ENCODE measurements around the gene ENAH.

The ENAH gene

GRCh38 chr1:225466848-225467192, 186.1 kb downstream of the ENAH start:
- H3K9me3 ChIP-seq (ENCODE audit: control insufficient read depth, low read length) = no peaks in the 10 kb centered on the region
- no peaks in the 10 kb centered on the region for H3K27me3 ChIP-seq (ENCODE audit: control insufficient read depth, insufficient read depth, low read length)
- peaks cover 16% of the 10 kb centered on the region for H3K4me1 ChIP-seq (ENCODE audit: control insufficient read depth, insufficient read depth, low read length)
- no peak overlapping the region for H3K9ac ChIP-seq (ENCODE audit: low read length)
- no peaks in the 10 kb centered on the region for H3K36me3 ChIP-seq (ENCODE audit: control insufficient read depth, insufficient read depth, low read length)
- H3K4me3 ChIP-seq (ENCODE audit: low read length) = no peak overlapping the region

GRCh38 chr1:225465793-225466517, 187.0 kb downstream of the ENAH start:
- H3K9ac ChIP-seq (ENCODE audit: low read length) = no peak overlapping the region
- H3K4me1 ChIP-seq (ENCODE audit: control insufficient read depth, insufficient read depth, low read length) = peaks cover 16% of the 10 kb centered on the region

DNA sequence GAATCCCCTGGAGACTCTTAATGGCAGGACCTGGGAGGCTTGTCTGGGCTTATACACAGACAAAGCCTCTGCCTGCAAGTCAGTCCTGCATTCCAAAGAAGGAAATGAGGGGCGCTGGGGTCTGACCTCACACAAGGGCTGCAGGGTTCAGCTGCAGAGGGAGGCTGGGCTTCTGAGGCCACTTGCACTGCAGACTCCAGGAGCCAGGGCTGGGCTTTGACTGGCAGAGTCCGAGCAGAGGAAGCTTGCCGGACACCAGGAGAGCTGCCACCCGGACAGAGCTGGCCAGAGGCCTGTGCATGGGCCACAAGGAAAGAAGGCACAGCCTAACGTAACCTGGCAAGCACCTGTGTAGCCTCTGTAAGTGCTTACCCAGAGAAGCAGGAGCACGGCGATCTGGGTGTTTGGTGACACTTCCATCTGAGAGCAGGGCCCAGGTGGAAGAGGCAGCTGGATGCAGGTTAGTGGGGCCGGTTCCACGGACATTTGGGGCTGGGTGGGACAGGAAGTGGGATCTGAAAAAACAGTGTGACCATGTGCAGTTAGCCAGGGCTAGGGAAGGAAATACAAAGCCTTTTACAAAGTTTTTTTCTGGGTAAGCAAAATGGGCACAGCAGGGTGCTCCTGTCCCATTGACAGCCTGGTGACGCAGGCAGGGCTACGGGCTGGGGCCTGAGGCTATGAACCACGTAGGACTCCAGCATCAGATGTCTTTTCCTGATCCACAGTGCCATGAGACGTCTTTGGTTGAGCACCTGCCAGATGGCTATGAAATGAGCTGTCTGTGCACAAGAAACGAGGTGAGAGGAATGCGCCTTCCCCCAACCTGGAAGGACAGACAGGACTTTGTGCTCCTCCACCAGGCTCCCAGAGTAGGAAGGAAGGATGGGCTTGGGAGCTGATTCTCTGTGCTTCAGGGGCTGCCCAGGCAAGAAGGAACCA, 187.8 kb downstream of the ENAH start:
- Histone ChIP-seq H3K36me3 (ENCODE audit: control insufficient read depth, insufficient read depth, low read length) (no peaks in the 10 kb centered on the region), H3K4me1 (ENCODE audit: control insufficient read depth, insufficient read depth, low read length) (peaks cover 16% of the 10 kb centered on the region), H3K4me3 (ENCODE audit: low read length) (no peak overlapping the region), H3K9me3 (ENCODE audit: control insufficient read depth, low read length) (no peaks in the 10 kb centered on the region), H3K9ac (ENCODE audit: low read length) (no peak overlapping the region), H3K27me3 (ENCODE audit: control insufficient read depth, insufficient read depth, low read length) (no peaks in the 10 kb centered on the region)

More at GRCh38 chr1:225465793-225466517, 187.0 kb downstream of the ENAH start:
- Histone ChIP-seq H3K9me3 (ENCODE audit: control insufficient read depth, low read length) (no peaks in the 10 kb centered on the region), H3K36me3 (ENCODE audit: control insufficient read depth, insufficient read depth, low read length) (no peaks in the 10 kb centered on the region), H3K4me3 (ENCODE audit: low read length) (no peak overlapping the region), H3K27me3 (ENCODE audit: control insufficient read depth, insufficient read depth, low read length) (no peaks in the 10 kb centered on the region)

DNA sequence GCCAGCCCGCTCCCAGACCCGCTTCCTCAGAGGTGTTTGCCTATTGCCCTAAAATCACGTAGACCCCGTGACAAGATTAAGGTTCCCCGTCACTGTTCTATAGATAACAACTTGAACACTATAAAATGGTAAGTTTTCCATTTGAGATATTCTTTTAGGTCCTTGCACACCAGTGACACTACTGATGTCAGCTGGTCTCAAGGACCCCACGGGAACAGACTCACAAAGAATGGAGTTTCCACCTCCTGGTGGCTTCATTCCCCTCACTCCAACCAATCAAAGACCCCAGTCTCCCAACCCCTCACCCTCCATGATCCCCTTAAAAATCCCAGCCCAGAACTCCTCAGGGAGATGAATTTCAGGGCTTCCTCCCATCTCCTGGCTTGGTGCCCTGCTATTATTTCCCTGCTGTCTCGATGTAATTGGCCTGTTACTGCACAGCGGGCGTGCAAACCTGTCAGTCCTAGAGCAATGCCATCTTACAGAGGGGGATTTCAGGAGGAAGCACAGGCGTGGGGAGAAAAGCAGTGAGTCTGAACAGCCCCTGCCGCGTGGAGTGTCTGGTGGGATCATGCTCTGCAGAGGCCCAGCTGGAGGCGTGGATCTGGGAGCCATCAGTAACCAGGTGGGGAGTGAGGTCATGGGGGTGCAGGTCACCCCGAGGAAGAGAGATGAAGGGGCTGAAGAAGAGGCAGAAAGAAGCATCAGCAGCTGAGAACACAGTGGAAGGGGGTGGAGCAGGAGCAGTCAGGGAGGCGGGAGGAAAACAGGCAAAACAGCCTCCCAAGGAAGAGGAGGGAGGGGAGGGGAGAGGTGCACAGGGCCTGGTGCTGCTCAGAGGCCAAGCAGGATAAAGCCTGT, 190.0 kb downstream of the ENAH start:
- H3K4me3 ChIP-seq (ENCODE audit: low read length) = no peak overlapping the region
- H3K36me3 ChIP-seq (ENCODE audit: control insufficient read depth, insufficient read depth, low read length) = no peaks in the 10 kb centered on the region
- no peaks in the 10 kb centered on the region for H3K9me3 ChIP-seq (ENCODE audit: control insufficient read depth, low read length)
- H3K4me1 ChIP-seq (ENCODE audit: control insufficient read depth, insufficient read depth, low read length) = peaks cover 16% of the 10 kb centered on the region
- no peaks in the 10 kb centered on the region for H3K27me3 ChIP-seq (ENCODE audit: control insufficient read depth, insufficient read depth, low read length)
- no peak overlapping the region for H3K9ac ChIP-seq (ENCODE audit: low read length)

DNA sequence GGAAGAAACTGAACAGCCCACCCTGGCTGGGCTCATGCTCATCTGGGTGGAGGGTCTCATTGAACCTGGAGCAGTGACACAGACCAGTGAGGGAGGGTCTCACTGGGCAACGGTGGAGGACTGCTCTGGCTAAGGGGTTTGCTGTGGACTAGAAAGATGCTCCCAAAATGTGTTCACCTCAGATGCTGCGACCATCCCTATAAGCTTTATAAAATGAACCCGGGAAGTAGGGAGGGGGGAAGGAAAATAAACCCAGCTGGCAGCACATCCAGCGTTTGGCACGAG, 190.6 kb downstream of the ENAH start:
- Histone ChIP-seq H3K36me3 (ENCODE audit: control insufficient read depth, insufficient read depth, low read length) (no peaks in the 10 kb centered on the region), H3K4me1 (ENCODE audit: control insufficient read depth, insufficient read depth, low read length) (peaks cover 14% of the 10 kb centered on the region), H3K27me3 (ENCODE audit: control insufficient read depth, insufficient read depth, low read length) (no peaks in the 10 kb centered on the region), H3K4me3 (ENCODE audit: low read length) (no peak overlapping the region), H3K9ac (ENCODE audit: low read length) (no peak overlapping the region), H3K9me3 (ENCODE audit: control insufficient read depth, low read length) (no peaks in the 10 kb centered on the region)

DNA sequence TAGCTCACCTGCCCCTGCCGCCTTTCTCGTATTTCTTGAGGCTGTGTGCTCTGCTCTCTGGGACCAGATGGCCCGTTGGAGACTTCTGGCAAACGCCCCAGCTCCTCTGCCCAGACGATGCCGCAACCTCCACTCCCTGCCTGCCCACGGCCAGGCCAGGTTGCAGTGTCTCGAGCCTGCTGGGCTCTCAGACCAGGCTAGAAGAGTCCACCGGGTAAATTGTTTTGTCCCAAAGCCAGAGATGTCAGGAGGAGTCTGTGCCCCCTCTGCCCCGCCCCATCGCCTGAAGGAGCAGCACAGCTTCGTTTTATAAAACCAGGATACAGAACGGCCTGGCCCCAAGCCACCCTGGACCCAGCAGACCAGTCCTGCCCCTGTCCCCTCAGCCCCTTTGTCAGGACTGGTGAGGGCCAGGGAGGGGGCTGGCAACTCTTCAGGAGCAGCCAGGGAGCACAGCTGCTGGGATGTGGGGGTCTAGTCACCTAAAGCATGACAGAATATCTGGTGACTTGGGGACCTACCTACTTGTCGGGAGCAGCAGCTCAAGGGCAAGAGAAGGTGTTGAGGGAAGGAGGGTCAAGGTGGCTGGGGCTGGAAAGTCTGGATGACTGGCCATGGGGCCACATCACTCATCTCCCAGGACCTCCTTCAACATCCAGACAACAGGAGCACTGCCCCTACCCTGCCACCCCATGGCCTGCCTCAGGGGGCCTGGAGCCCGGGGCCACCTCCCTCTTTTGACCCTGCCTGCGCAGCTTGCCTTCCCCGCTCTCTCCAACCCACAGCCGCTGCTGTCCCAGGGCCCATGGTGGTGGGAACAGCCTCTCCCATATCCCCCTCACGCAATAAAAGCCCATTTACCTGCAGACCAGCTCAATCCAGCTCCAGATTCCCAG, 191.1 kb downstream of the ENAH start:
- H3K27me3 ChIP-seq (ENCODE audit: control insufficient read depth, insufficient read depth, low read length) = no peaks in the 10 kb centered on the region
- no peak overlapping the region for H3K9ac ChIP-seq (ENCODE audit: low read length)
- H3K36me3 ChIP-seq (ENCODE audit: control insufficient read depth, insufficient read depth, low read length) = no peaks in the 10 kb centered on the region
- no peaks in the 10 kb centered on the region for H3K9me3 ChIP-seq (ENCODE audit: control insufficient read depth, low read length)
- peaks cover 12% of the 10 kb centered on the region for H3K4me1 ChIP-seq (ENCODE audit: control insufficient read depth, insufficient read depth, low read length)
- H3K4me3 ChIP-seq (ENCODE audit: low read length) = no peak overlapping the region

DNA sequence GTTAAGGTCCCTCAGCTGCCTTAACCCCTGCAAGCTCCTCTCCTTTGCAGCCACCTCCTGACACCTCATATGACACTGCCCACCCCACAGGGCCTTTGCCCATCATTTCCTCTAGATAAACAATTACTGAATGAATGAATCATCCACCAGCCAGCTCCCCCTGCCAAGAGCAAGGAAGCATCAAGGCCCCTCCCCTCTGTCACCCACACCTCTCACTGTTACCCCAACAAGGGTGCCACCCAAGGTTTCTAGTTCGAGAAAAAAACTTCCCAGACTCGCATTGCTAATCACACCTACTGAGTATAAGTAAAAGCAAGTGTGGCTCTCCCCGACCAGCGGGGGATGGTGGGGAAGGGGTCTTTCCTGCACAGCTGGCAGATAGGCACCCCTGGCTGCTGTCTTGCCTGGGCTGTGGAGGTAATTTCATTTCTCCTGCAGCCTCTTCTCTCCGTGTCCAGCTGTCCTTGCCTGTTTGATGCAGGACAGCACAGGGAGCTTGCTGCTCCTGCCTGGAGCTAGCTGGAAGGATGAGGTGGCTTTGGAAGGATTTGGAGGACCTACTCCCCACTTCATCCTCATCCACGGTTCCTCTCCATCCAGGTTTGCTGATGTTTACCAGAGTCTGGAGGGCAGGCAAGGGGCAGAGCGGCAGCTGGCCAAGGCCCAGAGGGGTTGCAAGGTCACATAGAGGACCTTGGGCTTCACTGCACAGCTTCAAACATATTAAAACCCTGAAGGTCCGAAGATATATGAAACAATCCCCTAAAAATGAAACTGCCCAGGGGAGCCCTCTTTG, 192.0 kb downstream of the ENAH start:
- H3K9ac ChIP-seq (ENCODE audit: low read length) = no peak overlapping the region
- no peak overlapping the region for H3K4me3 ChIP-seq (ENCODE audit: low read length)
- H3K4me1 ChIP-seq (ENCODE audit: control insufficient read depth, insufficient read depth, low read length) = peaks cover 12% of the 10 kb centered on the region
- H3K27me3 ChIP-seq (ENCODE audit: control insufficient read depth, insufficient read depth, low read length) = no peaks in the 10 kb centered on the region
- H3K36me3 ChIP-seq (ENCODE audit: control insufficient read depth, insufficient read depth, low read length) = no peaks in the 10 kb centered on the region
- H3K9me3 ChIP-seq (ENCODE audit: control insufficient read depth, low read length) = no peaks in the 10 kb centered on the region

DNA sequence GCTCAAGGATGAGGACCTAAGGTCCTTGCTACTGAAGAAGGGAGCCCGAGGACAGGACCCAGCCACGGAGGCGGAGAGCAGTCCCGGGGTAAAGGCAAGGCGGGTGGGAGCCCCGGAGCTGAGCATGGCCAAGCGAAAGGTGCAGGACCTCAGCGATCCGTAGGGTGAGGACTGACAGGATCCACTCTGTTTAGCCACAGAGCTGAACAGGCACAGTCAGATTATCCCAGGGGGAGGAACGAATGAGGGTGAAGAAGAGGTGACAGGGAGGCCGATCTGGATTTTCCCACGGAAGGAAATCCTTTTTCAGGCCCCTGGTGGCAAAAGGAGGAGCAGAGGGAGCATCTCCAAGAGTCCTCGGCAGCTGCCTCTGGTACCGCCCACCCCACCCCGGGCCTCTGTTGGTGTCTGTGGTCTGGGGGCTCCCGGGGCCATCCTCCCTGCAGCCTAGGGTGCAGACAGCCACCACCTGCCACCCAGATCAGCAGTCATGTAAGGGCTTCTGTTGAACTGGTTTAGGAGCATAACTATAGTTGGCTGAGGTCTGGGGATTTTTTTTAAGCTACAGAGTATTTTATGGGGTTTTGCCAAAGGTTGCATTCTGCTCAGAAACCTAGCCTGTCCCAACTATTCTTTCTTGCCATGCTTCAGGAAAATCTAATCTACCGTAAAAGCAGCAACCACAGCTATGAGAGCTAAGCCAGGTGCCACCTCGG, 192.7 kb downstream of the ENAH start:
- H3K9me3 ChIP-seq (ENCODE audit: control insufficient read depth, low read length) = no peaks in the 10 kb centered on the region
- no peak overlapping the region for H3K9ac ChIP-seq (ENCODE audit: low read length)
- H3K4me3 ChIP-seq (ENCODE audit: low read length) = no peak overlapping the region
- no peaks in the 10 kb centered on the region for H3K36me3 ChIP-seq (ENCODE audit: control insufficient read depth, insufficient read depth, low read length)
- peaks cover 16% of the 10 kb centered on the region for H3K4me1 ChIP-seq (ENCODE audit: control insufficient read depth, insufficient read depth, low read length)
- H3K27me3 ChIP-seq (ENCODE audit: control insufficient read depth, insufficient read depth, low read length) = no peaks in the 10 kb centered on the region

DNA sequence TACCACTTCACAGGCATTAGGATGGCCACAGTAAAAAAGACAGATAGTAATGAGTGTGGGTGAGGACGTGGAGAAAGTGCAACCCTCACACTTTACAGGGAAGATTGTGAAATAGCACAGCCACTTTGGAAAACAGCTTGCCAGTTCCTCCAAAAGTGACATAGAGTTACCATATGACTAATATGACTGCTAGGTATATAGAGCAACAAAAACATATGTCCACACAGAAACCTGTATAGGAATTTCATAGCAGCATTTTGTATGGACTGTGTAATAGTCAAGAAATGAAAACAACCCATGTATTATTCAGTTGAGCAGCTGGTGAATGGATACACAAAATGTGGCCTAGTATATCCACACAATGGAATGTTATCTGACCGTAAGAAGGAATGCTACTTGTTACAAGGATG, 194.7 kb downstream of the ENAH start:
- no peaks in the 10 kb centered on the region for H3K27me3 ChIP-seq (ENCODE audit: control insufficient read depth, insufficient read depth, low read length)
- no peak overlapping the region for H3K9ac ChIP-seq (ENCODE audit: low read length)
- peaks cover 28% of the 10 kb centered on the region for H3K4me1 ChIP-seq (ENCODE audit: control insufficient read depth, insufficient read depth, low read length)
- H3K36me3 ChIP-seq (ENCODE audit: control insufficient read depth, insufficient read depth, low read length) = no peaks in the 10 kb centered on the region
- no peak overlapping the region for H3K4me3 ChIP-seq (ENCODE audit: low read length)
- H3K9me3 ChIP-seq (ENCODE audit: control insufficient read depth, low read length) = no peaks in the 10 kb centered on the region

- Histone ChIP-seq H3K36me3 (ENCODE audit: control insufficient read depth, insufficient read depth, low read length) (no peaks in the 10 kb centered on the region), H3K4me1 (ENCODE audit: control insufficient read depth, insufficient read depth, low read length) (peaks cover 22% of the 10 kb centered on the region), H3K9ac (ENCODE audit: low read length) (no peak overlapping the region), H3K9me3 (ENCODE audit: control insufficient read depth, low read length) (no peaks in the 10 kb centered on the region), H3K27me3 (ENCODE audit: control insufficient read depth, insufficient read depth, low read length) (no peaks in the 10 kb centered on the region), H3K4me3 (ENCODE audit: low read length) (no peak overlapping the region)
Measured at GRCh38 chr1:225454733-225455132, 198.2 kb downstream of the ENAH start.
